ENCODE data around the gene PKD2L1. TPM values are rescaled to one million over a fixed set of nuclear protein-coding genes. Genes with fewer than 3 reads are reported as not detected.

PKD2L1 gene
- total and polyA plus RNA-seq, 2 experiments from 2014 or later, result not detected

DNA sequence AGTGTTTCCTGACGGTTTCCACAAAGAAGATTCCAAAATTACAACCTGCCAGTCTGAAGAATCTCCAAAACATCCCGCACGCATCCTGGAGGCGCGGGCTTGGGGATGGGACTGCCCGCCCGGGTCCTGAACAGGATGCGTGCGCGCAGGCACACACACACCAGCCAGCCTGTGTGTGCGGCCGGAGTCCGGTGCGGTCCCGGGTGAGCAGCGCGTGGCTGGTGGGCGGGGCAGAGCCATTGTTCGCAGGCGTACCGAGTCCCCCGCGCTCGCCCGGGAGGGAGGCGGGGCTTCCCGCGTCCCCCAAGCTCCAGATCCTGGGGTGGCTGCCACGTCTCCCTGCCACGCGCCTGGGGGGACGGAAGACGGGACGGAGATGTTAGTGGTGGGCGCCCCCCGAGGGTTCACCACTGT is 16.3 kb upstream of the PKD2L1 start:
- TF ChIP-seq CTCF (IDR thresholded peaks at IDR 0.05; ENCODE audit: low read depth, low read length), result no peak
- no peaks in the 10 kb centered on the region for H3K27me3 ChIP-seq
- peaks cover 15% of the 10 kb centered on the region for H3K36me3 ChIP-seq
- peak overlapping the region; percentile 97 for H3K4me3 ChIP-seq
- peak; percentile 74 to 81 for DNase-seq (ENCODE audit: low read depth in 1 of 2, low spot score in 1 of 2)
- H3K4me1 ChIP-seq (ENCODE audit: low read depth), result peaks cover 39% of the 10 kb centered on the region
- H3K9me3 ChIP-seq (ENCODE audit: low read depth), result no peaks in the 10 kb centered on the region
- H3K27ac ChIP-seq, result peak overlapping the region; percentile 95

DNA sequence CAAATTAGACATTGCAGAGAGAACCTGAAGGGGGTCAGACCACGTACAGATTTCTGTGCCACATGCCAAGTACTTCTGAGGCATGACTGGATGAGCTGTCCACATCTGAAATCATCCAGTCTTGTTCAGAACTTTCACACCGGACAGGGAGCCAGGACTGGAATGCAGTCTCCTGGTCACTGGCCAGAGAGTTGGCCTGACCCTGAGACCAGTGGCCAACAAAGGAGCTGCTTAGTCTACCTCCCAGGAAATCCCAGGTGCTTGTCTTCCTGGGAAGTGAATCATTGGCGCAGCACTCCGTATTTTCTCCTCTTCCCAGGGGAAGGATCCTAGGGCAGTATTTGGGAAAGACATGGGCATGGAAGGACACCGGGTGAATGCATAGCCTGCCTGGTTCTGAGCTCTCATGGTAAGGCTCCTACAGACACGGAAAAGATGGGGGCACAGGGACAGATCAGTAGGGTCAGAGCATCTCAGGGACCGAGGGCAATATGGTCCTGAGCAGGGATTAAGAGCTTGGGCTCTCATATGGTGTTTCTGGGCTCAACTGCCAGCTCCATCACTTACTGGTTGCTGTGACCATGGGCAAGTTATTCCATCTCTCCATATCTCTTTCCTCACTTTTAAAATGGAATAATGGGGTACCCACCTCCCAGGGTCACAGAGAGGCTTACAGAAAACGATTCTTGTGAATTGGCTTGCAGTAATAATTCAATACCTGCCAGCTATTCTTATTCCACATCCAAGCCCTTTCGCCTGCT is 15.7 kb upstream of the PKD2L1 start:
- DNase-seq (ENCODE audit: low read depth in 1 of 2, low spot score in 1 of 2), result peak; percentile 31 to 74
- H3K4me3 ChIP-seq, result peak overlapping the region; percentile 97
- peaks cover 33% of the 10 kb centered on the region for H3K4me1 ChIP-seq (ENCODE audit: low read depth)
- no peaks in the 10 kb centered on the region for H3K27me3 ChIP-seq
- H3K27ac ChIP-seq, result peak overlapping the region; percentile 95
- no peak for TF ChIP-seq CTCF (IDR thresholded peaks at IDR 0.05; ENCODE audit: low read depth, low read length)
- H3K9me3 ChIP-seq (ENCODE audit: low read depth), result no peaks in the 10 kb centered on the region
- H3K36me3 ChIP-seq, result peaks cover 11% of the 10 kb centered on the region

GRCh38 chr10:100344241-100344788 is 14.3 kb upstream of the PKD2L1 start:
- no peak for TF ChIP-seq CTCF (IDR thresholded peaks at IDR 0.05; ENCODE audit: low read depth, low read length)
- Histone ChIP-seq H3K27me3 (no peaks in the 10 kb centered on the region), H3K27ac (no peak overlapping the region), H3K4me3 (no peak overlapping the region), H3K36me3 (no peaks in the 10 kb centered on the region), H3K9me3 (ENCODE audit: low read depth) (no peaks in the 10 kb centered on the region), H3K4me1 (ENCODE audit: low read depth) (peaks cover 20% of the 10 kb centered on the region)
- no peak for DNase-seq (ENCODE audit: low read depth in 1 of 2, low spot score in 1 of 2)

GRCh38 chr10:100342627-100342972 is 12.6 kb upstream of the PKD2L1 start:
- Histone ChIP-seq H3K27ac (no peak overlapping the region), H3K4me3 (no peak overlapping the region)

DNA sequence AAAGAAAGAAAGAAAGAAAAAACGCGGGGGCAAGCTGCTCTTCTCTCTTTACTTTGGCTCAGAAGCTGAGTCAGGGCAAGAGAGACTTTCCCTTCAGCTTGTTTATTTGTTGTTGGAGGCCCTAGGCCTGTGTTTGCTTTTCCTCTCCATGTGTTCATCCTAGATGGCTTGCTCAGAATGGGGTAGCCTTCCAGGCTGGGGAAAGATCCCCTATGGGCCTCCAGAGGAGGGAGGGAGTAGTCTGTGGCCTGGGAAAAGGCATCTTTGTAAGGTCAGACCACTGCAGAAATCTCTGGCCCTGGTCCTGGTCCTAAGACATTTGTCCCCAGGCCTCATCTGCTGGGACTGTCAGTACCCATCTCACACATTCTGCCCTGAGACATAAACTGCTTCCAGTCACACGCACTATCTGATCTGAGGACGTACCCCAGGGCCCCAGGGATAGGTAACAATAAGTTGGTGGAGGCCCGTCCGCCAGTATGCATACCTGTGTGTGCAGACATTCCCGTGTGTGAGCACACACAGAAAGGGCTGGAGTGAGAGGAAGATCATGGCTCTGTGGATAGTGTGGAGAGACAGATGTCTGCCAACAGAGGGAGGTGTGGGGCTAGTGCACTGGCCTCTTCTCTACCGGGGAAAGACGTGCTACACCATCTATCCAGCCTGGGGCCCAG is 12.1 kb upstream of the PKD2L1 start:
- peak; percentile 74 to 76 for DNase-seq (ENCODE audit: low read depth in 1 of 2, low spot score in 1 of 2)
- H3K4me1 ChIP-seq (ENCODE audit: low read depth), result peaks cover 7% of the 10 kb centered on the region
- no peak overlapping the region for H3K4me3 ChIP-seq
- H3K9me3 ChIP-seq (ENCODE audit: low read depth), result no peaks in the 10 kb centered on the region
- no peaks in the 10 kb centered on the region for H3K27me3 ChIP-seq
- TF ChIP-seq CTCF (IDR thresholded peaks at IDR 0.05; ENCODE audit: low read depth, low read length), result peak; percentile 88
- H3K27ac ChIP-seq, result no peak overlapping the region
- H3K36me3 ChIP-seq, result no peaks in the 10 kb centered on the region

More at GRCh38 chr10:100342627-100342972, 12.6 kb upstream of the PKD2L1 start:
- no peaks in the 10 kb centered on the region for H3K36me3 ChIP-seq
- no peaks in the 10 kb centered on the region for H3K9me3 ChIP-seq (ENCODE audit: low read depth)
- H3K27me3 ChIP-seq, result no peaks in the 10 kb centered on the region
- H3K4me1 ChIP-seq (ENCODE audit: low read depth), result peaks cover 7% of the 10 kb centered on the region
- TF ChIP-seq CTCF (IDR thresholded peaks at IDR 0.05; ENCODE audit: low read depth, low read length), result no peak
- DNase-seq (ENCODE audit: low read depth in 1 of 2, low spot score in 1 of 2), result no peak

All from cardiac muscle cell (in vitro differentiated cells and primary cell).